Measurements from ENCODE around the gene ATP6V1B1.

Gene ATP6V1B1

GRCh38 chr2:70967189-70967588, 31.5 kb downstream of the ATP6V1B1 start:
- DNase-seq (ENCODE audit: low read depth) = no peak

GRCh38 chr2:70974592-70974991, 38.9 kb downstream of the ATP6V1B1 start:
- DNase-seq (ENCODE audit: low read depth) = no peak

- no peak for DNase-seq (ENCODE audit: low read depth)
Observed at GRCh38 chr2:70975237-70975636, 39.5 kb downstream of the ATP6V1B1 start.

- no peak for DNase-seq (ENCODE audit: low read depth)
Observed at GRCh38 chr2:70977605-70978205, 42.0 kb downstream of the ATP6V1B1 start.

- no peak for DNase-seq (ENCODE audit: low read depth)
Observed at GRCh38 chr2:70978341-70979179, 42.9 kb downstream of the ATP6V1B1 start, which contains the start of gene ANKRD53. ANKRD53 (plus strand) TSS chr2:70978630; CDS start chr2:70978646, 16 bp downstream.

GRCh38 chr2:70979180-70979488, 43.4 kb downstream of the ATP6V1B1 start:
- no peak for DNase-seq (ENCODE audit: low read depth)

- DNase-seq (ENCODE audit: low read depth) = no peak
Observed at GRCh38 chr2:70979626-70980025, 43.9 kb downstream of the ATP6V1B1 start.

- no peak for DNase-seq (ENCODE audit: low read depth)
Observed at GRCh38 chr2:70981421-70981820, 45.7 kb downstream of the ATP6V1B1 start.

- no peak for DNase-seq (ENCODE audit: low read depth)
Observed at GRCh38 chr2:70981866-70982810, 46.4 kb downstream of the ATP6V1B1 start.

GRCh38 chr2:70982971-70983370, 47.3 kb downstream of the ATP6V1B1 start:
- no peak for DNase-seq (ENCODE audit: low read depth)

- DNase-seq (ENCODE audit: low read depth) = no peak
Observed at GRCh38 chr2:70983506-70984227, 48.0 kb downstream of the ATP6V1B1 start.

- DNase-seq (ENCODE audit: low read depth) = no peak
Observed at GRCh38 chr2:70984228-70984575, 48.5 kb downstream of the ATP6V1B1 start.

- no peak for DNase-seq (ENCODE audit: low read depth)
Observed at GRCh38 chr2:70984576-70985282, 49.0 kb downstream of the ATP6V1B1 start.

GRCh38 chr2:70985283-70985688, 49.6 kb downstream of the ATP6V1B1 start:
- no peak for DNase-seq (ENCODE audit: low read depth)

- DNase-seq (ENCODE audit: low read depth) = no peak
Observed at GRCh38 chr2:70985956-70986355, 50.3 kb downstream of the ATP6V1B1 start.

GRCh38 chr2:70986499-70987189, 50.9 kb downstream of the ATP6V1B1 start:
- DNase-seq (ENCODE audit: low read depth) = no peak

- no peak for DNase-seq (ENCODE audit: low read depth)
Observed at GRCh38 chr2:70987386-70987785, 51.7 kb downstream of the ATP6V1B1 start.

- no peak for DNase-seq (ENCODE audit: low read depth)
Observed at GRCh38 chr2:70988151-70988550, 52.5 kb downstream of the ATP6V1B1 start.

- DNase-seq (ENCODE audit: low read depth) = no peak
Observed at GRCh38 chr2:70988726-70989648, 53.3 kb downstream of the ATP6V1B1 start.

- no peak for DNase-seq (ENCODE audit: low read depth)
Observed at GRCh38 chr2:70990216-70990615, 54.5 kb downstream of the ATP6V1B1 start.

Data from HS-27A (cell line).